Immature natural killer cell (primary cell): ENCODE measurements around the gene TSPAN4. TPM values are rescaled to one million over a fixed set of nuclear protein-coding genes. Genes with fewer than 3 reads are reported as not detected.
A peak's percentile ranks its signal among the peaks of the same experiment; 100 is the strongest.

ENCODE experiments used
- DNase-seq, 3 donors: peaks; one replicate each; pipeline ENCODE4 v3.0.0; 2022; ENCODE audit warnings: mixed read lengths in 1 of 3
- H3K27ac Mint-ChIP-seq, 6 donors: one replicate each; pipeline ENCODE4 v1.8.0; 2020; ENCODE audit warnings: mixed read lengths in 6 of 6, mild to moderate bottlenecking in 5 of 6, inconsistent platforms in 4 of 6, moderate library complexity in 3 of 6
- H3K27me3 Mint-ChIP-seq, 3 donors: one replicate each; pipeline ENCODE4 v1.8.0; 2020 to 2021; ENCODE audit warnings: low read depth in 3 of 3, mild to moderate bottlenecking in 3 of 3, mixed read lengths in 3 of 3, moderate library complexity in 3 of 3, inconsistent platforms in 1 of 3
- H3K36me3 Mint-ChIP-seq, 3 donors: one replicate each; pipeline ENCODE4 v1.8.0; 2020; ENCODE audit warnings: mixed read lengths in 3 of 3, inconsistent platforms in 2 of 3, mild to moderate bottlenecking in 2 of 3
- H3K4me1 Mint-ChIP-seq, 2 donors: one replicate each; pipeline ENCODE4 v1.8.0; 2020; ENCODE audit warnings: inconsistent platforms in 2 of 2, mild to moderate bottlenecking in 2 of 2, mixed read lengths in 2 of 2, moderate library complexity in 1 of 2
- H3K4me3 Mint-ChIP-seq, 5 donors: one replicate each; pipeline ENCODE4 v1.8.0; 2020; ENCODE audit warnings: mild to moderate bottlenecking in 5 of 5, mixed read lengths in 5 of 5, inconsistent platforms in 3 of 5, moderate library complexity in 3 of 5
- H3K9me3 Mint-ChIP-seq, 6 donors: one replicate each; pipeline ENCODE4 v1.8.0; 2020; ENCODE audit warnings: mild to moderate bottlenecking in 6 of 6, mixed read lengths in 6 of 6, inconsistent platforms in 4 of 6, moderate library complexity in 3 of 6
- polyA plus RNA-seq, 3 donors: library from polyadenylated mRNA; unstranded; fragments of 300-500 nt; fragmentation: Illumina TruSeq; gene quantifications; one replicate each; pipeline ENCODE4 v1.2.3, GENCODE V29; 2021

Gene TSPAN4
- polyA plus RNA-seq, 3 donors from 2014 or later, result 23.4 to 38.7 (median 37.2) TPM

DNA sequence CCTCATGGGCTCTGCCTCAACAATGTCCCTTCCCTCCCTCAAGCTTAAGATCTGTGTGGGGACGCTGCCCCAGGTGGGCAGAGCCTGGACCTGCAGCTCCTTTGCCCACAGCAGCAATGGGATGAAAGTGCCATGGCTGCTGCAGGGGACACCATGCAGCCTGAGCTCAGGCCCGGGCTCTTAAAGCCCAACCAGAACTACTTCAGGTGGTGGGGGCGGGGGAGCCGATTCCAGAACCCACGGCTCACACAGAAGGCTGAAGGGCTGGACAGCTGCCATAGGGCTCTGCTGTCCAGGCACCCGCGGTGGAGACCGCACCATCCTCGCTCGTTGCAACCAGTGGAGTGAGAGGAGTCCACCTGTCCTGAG, 55.5 kb downstream of the TSPAN4 start:
- H3K27me3 Mint-ChIP-seq, result no peaks in the 10 kb centered on the region
- H3K9me3 Mint-ChIP-seq, result no peaks in the 10 kb centered on the region
- H3K36me3 Mint-ChIP-seq, result peaks cover 5 to 12% (median 8%) of the 10 kb centered on the region in 3 donors
- no peak for DNase-seq
- H3K27ac Mint-ChIP-seq, result no peak overlapping the region
- no peak overlapping the region for H3K4me3 Mint-ChIP-seq
- H3K4me1 Mint-ChIP-seq, result peaks cover 7 to 10% of the 10 kb centered on the region in 2 donors

DNA sequence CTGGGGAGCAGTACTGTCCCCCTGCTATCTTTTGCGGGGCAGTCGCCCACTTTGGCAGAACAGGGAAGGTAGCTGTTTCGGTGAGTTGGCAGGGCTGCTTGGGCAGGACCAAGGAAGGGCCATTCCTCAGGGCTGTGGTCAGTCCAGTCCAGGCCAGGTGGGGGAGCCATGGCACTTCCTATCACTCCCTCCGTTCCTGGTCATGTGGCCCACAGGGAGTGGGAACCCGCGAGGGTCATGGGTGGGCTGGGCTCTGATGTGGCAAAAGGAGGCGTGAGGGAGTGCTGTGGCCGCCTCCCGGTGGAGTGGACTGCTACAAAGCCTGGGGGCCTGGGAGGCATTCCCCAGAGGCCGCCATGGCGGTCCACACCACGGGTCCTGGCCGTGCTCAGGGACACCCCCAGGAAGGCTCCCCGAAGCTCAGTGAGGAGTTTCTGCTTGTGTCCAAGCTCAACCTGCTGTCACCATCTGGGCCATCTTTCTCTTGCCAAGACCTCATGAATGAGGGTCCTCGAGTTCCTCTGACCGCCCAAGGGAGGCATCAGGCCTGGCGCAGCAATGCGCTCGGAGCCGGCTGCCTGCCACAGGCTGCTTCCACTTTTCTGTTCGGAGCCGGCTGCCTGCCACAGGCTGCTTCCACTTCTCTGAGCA, 56.0 kb downstream of the TSPAN4 start:
- Mint-ChIP-seq H3K9me3 (no peaks in the 10 kb centered on the region), H3K27ac (no peak overlapping the region), H3K36me3 (peaks cover 5 to 12% (median 8%) of the 10 kb centered on the region in 3 donors), H3K4me3 (no peak overlapping the region), H3K4me1 (peaks cover 7 to 10% of the 10 kb centered on the region in 2 donors), H3K27me3 (no peaks in the 10 kb centered on the region)
- no peak for DNase-seq

DNA sequence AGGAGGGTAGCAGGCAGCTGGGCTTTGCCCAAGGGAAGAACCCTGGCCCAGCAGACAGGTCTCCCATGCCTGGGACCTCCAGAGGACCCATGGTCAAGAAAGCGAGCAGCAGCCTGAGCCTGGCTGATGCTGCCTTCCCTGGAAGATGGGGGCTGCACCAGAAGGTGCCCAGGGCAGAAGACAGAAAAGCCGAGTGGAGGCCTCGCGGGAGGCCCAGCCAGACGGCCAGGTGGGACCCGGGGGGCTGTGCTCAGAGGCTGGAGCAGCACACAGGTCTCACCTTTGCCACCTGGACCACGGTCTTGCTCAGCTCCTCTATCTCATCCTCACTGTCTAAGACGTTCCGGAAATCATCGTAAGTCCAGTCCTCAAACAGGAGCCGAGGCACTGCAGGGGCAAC, 57.1 kb downstream of the TSPAN4 start:
- no peak for DNase-seq
- no peak overlapping the region for H3K27ac Mint-ChIP-seq
- H3K4me1 Mint-ChIP-seq, result peaks cover 7 to 10% of the 10 kb centered on the region in 2 donors
- H3K27me3 Mint-ChIP-seq, result peaks cover 0 to 3% (median 0%) of the 10 kb centered on the region in 3 donors
- no peak overlapping the region for H3K4me3 Mint-ChIP-seq
- no peaks in the 10 kb centered on the region for H3K9me3 Mint-ChIP-seq
- H3K36me3 Mint-ChIP-seq, result peaks cover 10 to 17% (median 12%) of the 10 kb centered on the region in 3 donors

DNA sequence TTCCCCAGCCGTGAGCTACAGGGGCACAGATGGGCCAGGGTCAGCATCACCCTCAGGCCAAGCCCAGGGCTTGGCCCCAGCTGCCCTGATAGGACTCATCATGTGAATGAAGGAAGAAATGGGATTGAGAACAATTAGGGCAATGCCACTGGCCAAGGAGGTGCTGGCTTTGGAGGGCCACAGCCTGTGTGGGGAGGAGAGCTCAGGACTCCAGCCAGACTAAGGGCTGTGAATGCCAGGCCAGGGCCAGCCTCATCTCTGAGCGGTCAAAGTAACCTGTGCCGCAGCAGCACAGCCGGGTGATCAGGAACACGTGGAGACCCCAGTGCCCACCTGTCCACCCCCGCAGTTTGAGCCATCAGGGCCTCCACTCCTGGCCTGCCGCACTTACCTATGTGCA, 57.9 kb downstream of the TSPAN4 start:
- Mint-ChIP-seq H3K27me3 (peaks cover 0 to 3% (median 0%) of the 10 kb centered on the region in 3 donors), H3K4me3 (no peak overlapping the region), H3K27ac (no peak overlapping the region)

DNA sequence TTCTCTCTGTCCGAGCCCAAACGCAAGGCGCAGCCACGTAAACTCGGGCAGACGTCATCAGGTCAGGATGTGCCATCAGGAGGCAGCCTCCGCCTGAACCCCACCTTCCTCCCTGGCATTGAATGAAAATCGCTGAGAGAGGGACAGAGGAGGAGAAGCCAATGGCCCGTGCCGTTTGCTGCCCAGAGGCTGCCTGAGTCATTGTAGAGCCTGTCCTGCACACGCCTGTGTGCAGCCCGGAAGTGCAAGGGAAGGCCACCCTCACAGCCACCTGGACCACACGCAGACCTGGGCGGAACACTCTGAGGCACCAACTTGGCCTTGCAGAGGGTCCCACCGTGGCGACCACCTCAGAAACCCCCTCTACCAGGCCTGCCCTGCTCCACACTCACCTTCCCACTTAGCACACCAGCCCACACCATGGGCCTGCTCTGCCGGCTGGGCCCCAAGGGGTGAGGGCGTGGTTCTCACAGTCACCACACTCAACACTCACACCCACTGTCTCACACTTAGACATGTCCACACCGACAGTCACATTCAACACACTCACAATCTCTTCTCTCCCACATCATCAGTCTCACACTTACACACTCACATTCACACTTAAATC, 58.9 kb downstream of the TSPAN4 start:
- no peak for DNase-seq
- peaks cover 0 to 3% (median 2%) of the 10 kb centered on the region in 3 donors for H3K27me3 Mint-ChIP-seq
- peak overlapping the region; percentile 1 to 74 (median 52) for H3K27ac Mint-ChIP-seq
- H3K9me3 Mint-ChIP-seq, result no peaks in the 10 kb centered on the region
- H3K36me3 Mint-ChIP-seq, result peaks cover 10 to 17% (median 12%) of the 10 kb centered on the region in 3 donors
- H3K4me1 Mint-ChIP-seq, result peaks cover 10 to 15% of the 10 kb centered on the region in 2 donors
- no peak overlapping the region for H3K4me3 Mint-ChIP-seq

More for the DNA sequence above, 57.9 kb downstream of the TSPAN4 start:
- peaks cover 10 to 17% (median 12%) of the 10 kb centered on the region in 3 donors for H3K36me3 Mint-ChIP-seq
- H3K4me1 Mint-ChIP-seq, result peaks cover 7 to 12% of the 10 kb centered on the region in 2 donors
- DNase-seq, result no peak
- no peaks in the 10 kb centered on the region for H3K9me3 Mint-ChIP-seq

DNA sequence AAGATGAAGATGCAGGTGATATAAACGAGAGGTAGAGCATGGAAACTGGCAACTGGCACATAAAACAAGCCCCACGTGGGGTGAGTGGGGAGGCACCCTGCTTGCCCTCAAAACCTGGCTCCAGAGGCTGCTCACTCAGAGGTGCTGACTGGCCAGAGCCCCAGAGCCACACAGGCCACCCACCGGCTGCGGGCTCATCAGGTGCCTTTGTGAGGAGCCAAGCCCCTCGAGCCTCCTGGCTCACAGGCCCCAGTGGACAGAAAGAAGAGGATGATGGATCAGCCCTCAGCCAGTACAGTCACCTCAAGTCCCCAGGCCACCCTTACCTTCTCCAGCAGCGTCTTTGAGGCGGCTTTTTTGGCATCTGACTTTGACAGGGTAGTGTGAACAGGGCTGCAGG, 61.7 kb downstream of the TSPAN4 start:
- H3K4me1 Mint-ChIP-seq, result peaks cover 16 to 21% of the 10 kb centered on the region in 2 donors
- no peak overlapping the region for H3K4me3 Mint-ChIP-seq
- no peaks in the 10 kb centered on the region for H3K9me3 Mint-ChIP-seq
- peaks cover 10 to 17% (median 12%) of the 10 kb centered on the region in 3 donors for H3K36me3 Mint-ChIP-seq
- no peak for DNase-seq
- peaks cover 0 to 3% (median 2%) of the 10 kb centered on the region in 3 donors for H3K27me3 Mint-ChIP-seq
- H3K27ac Mint-ChIP-seq, result no peak overlapping the region

DNA sequence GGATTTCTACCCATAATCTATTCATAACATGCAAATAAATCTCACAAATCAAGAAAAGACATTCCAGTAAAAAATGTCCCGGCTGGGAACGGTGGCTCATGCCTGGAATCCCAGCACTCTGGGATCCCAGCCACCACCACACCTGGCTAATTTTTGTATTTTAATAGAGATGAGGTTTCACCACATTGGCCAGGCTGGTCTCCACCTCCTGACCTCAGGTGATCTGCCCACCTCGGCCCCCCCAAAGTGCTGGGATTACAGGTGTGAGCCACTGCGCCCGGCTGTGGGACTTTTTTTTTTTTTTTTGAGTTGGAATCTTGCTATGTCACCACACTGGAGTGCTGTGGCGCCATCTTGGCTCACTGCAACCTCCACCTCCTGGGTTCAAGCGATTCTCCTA, 63.3 kb downstream of the TSPAN4 start:
- H3K4me1 Mint-ChIP-seq, result peaks cover 22 to 26% of the 10 kb centered on the region in 2 donors
- DNase-seq, result no peak
- peaks cover 10 to 17% (median 12%) of the 10 kb centered on the region in 3 donors for H3K36me3 Mint-ChIP-seq
- no peak overlapping the region for H3K4me3 Mint-ChIP-seq
- H3K9me3 Mint-ChIP-seq, result no peaks in the 10 kb centered on the region
- H3K27ac Mint-ChIP-seq, result no peak overlapping the region
- peaks cover 2 to 4% (median 3%) of the 10 kb centered on the region in 3 donors for H3K27me3 Mint-ChIP-seq

DNA sequence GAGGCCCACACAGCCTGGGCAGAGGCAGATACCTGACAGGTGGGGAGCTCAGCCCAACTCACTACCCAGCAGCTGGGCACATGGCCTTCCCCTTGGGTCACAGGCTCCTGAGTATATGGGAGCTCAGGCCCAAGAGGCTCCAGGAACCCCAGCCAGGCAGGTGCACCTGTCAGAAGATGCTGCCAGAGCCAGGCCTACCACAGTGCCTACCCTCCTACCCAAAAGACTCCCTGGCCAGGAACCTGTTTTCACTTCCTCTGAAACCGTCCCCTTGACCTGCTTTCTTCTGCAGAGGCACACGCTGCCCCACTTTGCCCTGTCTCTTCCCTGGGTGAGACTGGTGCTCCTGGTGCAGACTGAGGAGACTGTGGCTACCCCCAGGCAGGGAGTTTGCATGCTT, 65.0 kb downstream of the TSPAN4 start:
- DNase-seq, result no peak
- Mint-ChIP-seq H3K27ac (no peak overlapping the region), H3K36me3 (peaks cover 4 to 10% (median 4%) of the 10 kb centered on the region in 3 donors), H3K9me3 (no peaks in the 10 kb centered on the region), H3K27me3 (peaks cover 2 to 5% (median 3%) of the 10 kb centered on the region in 3 donors), H3K4me1 (peaks cover 21 to 23% of the 10 kb centered on the region in 2 donors), H3K4me3 (peak overlapping the region in 1 of 5 donors; percentile 38)

DNA sequence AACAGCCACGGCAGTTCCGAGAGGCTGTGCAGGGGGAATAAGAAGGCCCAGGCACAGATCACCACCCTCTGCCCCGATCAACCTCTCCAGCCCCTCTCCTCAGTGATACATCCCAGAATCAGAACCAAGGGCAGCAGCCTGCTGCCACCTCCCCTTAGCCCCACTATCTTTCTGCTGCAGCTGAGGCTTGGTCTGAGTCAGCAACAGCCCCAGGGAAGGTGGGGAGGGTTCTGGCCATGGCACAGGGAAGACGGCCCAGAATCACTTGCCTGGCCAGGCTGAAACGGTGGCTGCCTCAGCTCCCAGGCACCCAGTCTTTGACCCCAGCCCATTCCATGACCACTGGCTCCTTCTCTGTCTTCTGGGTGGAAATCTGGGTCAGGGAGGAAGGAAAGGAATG, 65.6 kb downstream of the TSPAN4 start:
- Mint-ChIP-seq H3K36me3 (peaks cover 4 to 5% (median 4%) of the 10 kb centered on the region in 3 donors), H3K4me1 (peaks cover 21 to 23% of the 10 kb centered on the region in 2 donors), H3K27me3 (peaks cover 2 to 5% (median 3%) of the 10 kb centered on the region in 3 donors), H3K4me3 (peak overlapping the region in 4 of 5 donors; percentile 27 to 61 (median 42)), H3K27ac (no peak overlapping the region), H3K9me3 (no peaks in the 10 kb centered on the region)
- no peak for DNase-seq

DNA sequence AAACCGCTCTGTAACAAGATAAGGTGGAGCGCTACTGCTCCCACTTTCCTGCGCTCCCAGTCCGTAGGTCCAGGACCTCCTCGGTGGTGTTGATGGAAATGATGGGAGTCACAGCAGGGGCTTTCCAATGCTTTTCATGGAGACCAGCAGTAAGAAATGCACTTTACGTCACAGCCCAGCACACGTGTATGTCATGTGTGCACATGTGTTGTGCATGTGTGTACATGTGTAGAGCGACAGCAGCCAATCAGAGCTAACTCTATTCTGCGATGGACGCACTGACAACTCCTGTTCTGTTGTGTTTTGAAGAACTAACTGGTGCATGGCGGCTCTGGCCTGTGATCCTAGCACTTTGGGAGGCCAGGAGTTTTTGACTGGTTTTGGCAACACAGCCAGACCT, 66.8 kb downstream of the TSPAN4 start:
- H3K4me3 Mint-ChIP-seq, result peak overlapping the region; percentile 49 to 95 (median 69)
- no peaks in the 10 kb centered on the region for H3K9me3 Mint-ChIP-seq
- DNase-seq, result no peak
- no peaks in the 10 kb centered on the region for H3K36me3 Mint-ChIP-seq
- peak overlapping the region in 3 of 6 donors; percentile 12 to 46 (median 31) for H3K27ac Mint-ChIP-seq
- peaks cover 0 to 5% (median 2%) of the 10 kb centered on the region in 3 donors for H3K27me3 Mint-ChIP-seq
- H3K4me1 Mint-ChIP-seq, result peaks cover 21 to 23% of the 10 kb centered on the region in 2 donors

DNA sequence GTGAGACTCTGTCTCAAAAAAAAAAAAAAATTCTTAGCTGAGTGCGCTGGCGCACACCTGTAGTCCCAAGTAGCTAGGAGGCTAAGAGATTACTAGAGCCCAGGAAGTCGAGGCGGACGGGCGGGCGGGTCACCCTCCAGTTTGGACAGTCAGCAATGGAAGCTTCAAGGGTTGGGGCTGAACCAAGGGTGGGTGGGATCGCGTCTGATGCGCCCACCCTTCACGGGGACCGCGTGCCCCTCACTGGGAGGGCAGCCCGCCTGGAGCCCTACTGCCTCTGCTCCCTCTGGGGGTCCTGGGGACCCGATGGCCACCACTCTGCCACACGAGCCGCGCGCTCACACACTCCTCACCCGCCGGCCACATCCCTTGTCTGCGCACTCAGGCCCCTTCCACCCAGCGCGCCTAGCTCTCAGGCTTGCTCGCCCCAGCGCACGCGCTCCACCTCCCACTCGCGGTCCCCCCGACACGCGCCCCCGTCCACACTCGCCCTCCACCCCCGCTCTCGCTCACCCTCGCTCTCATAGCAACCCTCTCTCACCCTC, 67.5 kb downstream of the TSPAN4 start:
- Mint-ChIP-seq H3K4me3 (peak overlapping the region; percentile 84 to 95 (median 90)), H3K27me3 (peaks cover 0 to 5% (median 2%) of the 10 kb centered on the region in 3 donors), H3K27ac (peak overlapping the region in 5 of 6 donors; percentile 48 to 87 (median 86)), H3K36me3 (no peaks in the 10 kb centered on the region), H3K9me3 (no peaks in the 10 kb centered on the region), H3K4me1 (peaks cover 21 to 23% of the 10 kb centered on the region in 2 donors)
- no peak for DNase-seq

DNA sequence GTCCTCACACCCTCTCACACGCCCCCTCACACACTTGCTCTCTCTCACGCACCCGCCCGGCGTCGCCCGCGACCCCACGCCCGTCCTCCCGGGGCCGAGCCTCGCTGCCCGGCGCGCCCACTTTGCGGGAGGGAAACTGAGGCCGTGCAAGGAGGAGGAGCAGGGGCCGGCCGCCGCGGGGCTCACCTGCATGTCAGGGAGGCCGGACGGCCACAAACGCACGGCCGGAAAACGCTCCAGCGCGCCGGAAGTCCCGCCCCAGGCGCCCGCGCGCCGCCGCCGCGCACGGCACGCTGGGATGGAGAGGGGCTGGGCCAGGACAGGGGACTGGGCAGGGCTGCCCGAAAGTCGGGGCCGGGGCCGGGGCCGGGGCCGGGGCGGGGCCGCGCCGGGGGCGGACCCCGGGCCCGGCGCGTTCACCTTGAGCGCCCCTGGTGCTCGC, 68.0 kb downstream of the TSPAN4 start, which contains the start of gene CHID1:
Gene CHID1, minus strand, starts transcription at position 222 of the 442 bp plus-strand sequence. CDS start 5,994 bp downstream, outside the sequence.
- peak within 1 kb of the TSS; percentile 90 to 95 (median 91) for H3K4me3 Mint-ChIP-seq
- H3K27me3 Mint-ChIP-seq, result peaks cover 0 to 5% (median 2%) of the 10 kb centered on the region in 3 donors
- H3K4me1 Mint-ChIP-seq, result peaks cover 19 to 23% of the 10 kb centered on the region in 2 donors
- H3K36me3 Mint-ChIP-seq, result no peaks in the 10 kb centered on the region
- DNase-seq, result peak; percentile 80 to 84 (median 83)
- no peaks in the 10 kb centered on the region for H3K9me3 Mint-ChIP-seq
- peak within 1 kb of the TSS; percentile 48 to 91 (median 86) for H3K27ac Mint-ChIP-seq

DNA sequence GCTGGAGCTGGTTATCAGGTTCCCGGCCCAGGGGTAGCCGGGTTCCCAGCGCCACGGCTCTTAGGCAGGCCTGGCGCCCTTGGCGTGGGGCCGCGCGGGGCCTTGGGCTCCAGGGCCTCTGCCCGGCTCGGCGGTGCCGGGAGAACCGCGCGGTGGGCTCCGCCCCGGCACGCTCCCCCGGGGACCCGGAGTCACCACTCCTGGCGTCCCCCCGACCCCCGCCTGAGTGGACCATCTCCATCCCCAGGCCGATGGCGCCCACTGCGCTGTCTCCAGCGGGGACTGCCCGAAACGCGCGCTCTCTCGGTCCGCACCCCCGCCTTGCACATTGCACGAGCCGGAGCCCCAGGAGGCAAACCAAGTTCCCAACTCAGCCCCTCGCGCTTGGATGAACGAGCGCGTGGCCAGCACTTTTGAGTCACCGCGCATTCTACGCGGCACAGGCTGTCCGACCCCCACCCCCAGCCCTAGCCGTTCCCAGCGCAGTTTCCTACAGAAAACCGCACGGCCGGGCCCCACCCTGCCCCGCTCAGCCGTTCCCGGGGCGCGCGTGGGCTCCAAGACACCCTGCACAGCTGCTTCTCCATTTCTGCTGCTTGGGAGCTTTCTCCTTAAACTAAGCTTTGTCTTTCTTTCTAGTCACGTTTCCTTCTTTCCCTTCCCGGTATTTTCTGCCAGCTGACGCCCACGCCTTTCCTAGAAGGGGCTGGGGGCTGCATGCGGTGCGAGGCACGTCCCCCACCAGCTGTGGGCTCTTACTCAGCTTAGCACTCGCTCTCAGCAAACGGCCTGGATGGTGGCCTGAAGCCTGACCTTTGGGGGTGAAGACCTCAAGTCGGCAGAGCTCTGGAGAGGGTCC, 68.6 kb downstream of the TSPAN4 start:
- peak overlapping the region; percentile 44 to 91 (median 86) for H3K27ac Mint-ChIP-seq
- H3K4me3 Mint-ChIP-seq, result peak overlapping the region; percentile 84 to 92 (median 90)
- no peak for DNase-seq
- peaks cover 16 to 23% of the 10 kb centered on the region in 2 donors for H3K4me1 Mint-ChIP-seq
- peaks cover 0 to 3% (median 2%) of the 10 kb centered on the region in 3 donors for H3K27me3 Mint-ChIP-seq
- no peaks in the 10 kb centered on the region for H3K9me3 Mint-ChIP-seq
- no peaks in the 10 kb centered on the region for H3K36me3 Mint-ChIP-seq
